BLaER1 (cell line): ENCODE results near the gene B4GALT2.
A peak's percentile ranks its signal among the peaks of the same experiment; 100 is the strongest.

Source experiments
- H3K27ac ChIP-seq: shearing (Covaris generic); formaldehyde crosslinking; 2 replicates; pipeline ENCODE4 v1.8.1; 2022
- H3K27me3 ChIP-seq: shearing (Covaris generic); formaldehyde crosslinking; 2 replicates; pipeline ENCODE4 v1.8.1; 2022
- H3K36me3 ChIP-seq: shearing (Covaris generic); formaldehyde crosslinking; 2 replicates; pipeline ENCODE4 v1.8.1; 2022
- H3K4me1 ChIP-seq: shearing (Covaris generic); formaldehyde crosslinking; 2 replicates; pipeline ENCODE4 v1.8.1; 2022
- H3K4me2 ChIP-seq: shearing (Covaris generic); formaldehyde crosslinking; 2 replicates; pipeline ENCODE4 v1.8.1; 2022
- H3K4me3 ChIP-seq: shearing (Covaris generic); formaldehyde crosslinking; 2 replicates; pipeline ENCODE4 v1.8.1; 2022
- H3K9ac ChIP-seq: shearing (Covaris generic); formaldehyde crosslinking; 2 replicates; pipeline ENCODE4 v1.8.1; 2022
- H3K9me3 ChIP-seq: shearing (Covaris generic); formaldehyde crosslinking; 2 replicates; pipeline ENCODE4 v1.8.1; 2022
- H4K20me1 ChIP-seq: shearing (Covaris generic); formaldehyde crosslinking; 2 replicates; pipeline ENCODE4 v1.8.1; 2022
- Cebpa-rat ChIP-seq: shearing (Covaris generic); IDR thresholded peaks from 2 replicates; pipeline ENCODE4 v1.8.1; 2022

Gene B4GALT2

DNA sequence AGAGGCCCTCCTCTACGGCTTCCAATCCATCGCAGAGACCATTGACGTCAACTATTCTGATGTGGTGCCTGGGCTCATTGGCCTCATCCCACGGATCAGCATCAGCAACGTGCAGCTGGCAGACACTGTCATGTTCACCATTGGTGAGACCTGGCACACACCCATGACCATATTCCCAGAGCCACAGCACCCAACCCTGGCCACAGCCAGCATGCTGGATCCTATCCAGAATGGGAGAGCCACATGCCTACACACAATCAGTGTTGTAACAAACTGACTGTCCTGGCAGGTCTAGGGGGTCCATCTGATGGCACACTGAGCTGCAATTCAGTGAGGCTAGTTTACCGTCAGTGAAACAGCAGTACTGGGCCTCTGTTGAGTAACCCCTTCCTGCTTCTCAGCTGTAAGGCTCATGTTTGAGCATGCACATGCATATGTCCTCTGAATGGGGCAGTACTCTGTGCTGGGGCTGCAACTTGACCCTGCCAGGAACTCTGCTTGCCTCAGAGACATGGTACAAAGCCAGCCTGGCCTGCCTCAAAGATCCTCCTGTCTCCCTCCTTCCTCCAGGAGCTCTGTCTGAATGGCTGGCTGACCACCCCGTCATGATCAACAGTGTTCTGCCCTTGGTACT, 21.5 kb upstream of the B4GALT2 start:
- Histone ChIP-seq H3K4me1 (peaks cover 9% of the 10 kb centered on the region), H3K27ac (no peak overlapping the region), H3K9ac (no peak overlapping the region), H3K9me3 (no peaks in the 10 kb centered on the region), H3K4me3 (no peak overlapping the region), H3K27me3 (no peaks in the 10 kb centered on the region), H4K20me1 (peaks cover 24% of the 10 kb centered on the region), H3K36me3 (peaks cover 66% of the 10 kb centered on the region), H3K4me2 (no peak overlapping the region)
- TF ChIP-seq Cebpa-rat: no peak

- TF ChIP-seq Cebpa-rat: no peak
- Histone ChIP-seq H3K4me1 (no peaks in the 10 kb centered on the region), H3K4me2 (no peak overlapping the region), H3K4me3 (no peak overlapping the region), H3K9ac (no peak overlapping the region), H4K20me1 (peaks cover 13% of the 10 kb centered on the region), H3K27ac (no peak overlapping the region), H3K27me3 (no peaks in the 10 kb centered on the region), H3K9me3 (no peaks in the 10 kb centered on the region), H3K36me3 (peaks cover 77% of the 10 kb centered on the region)
Measured at GRCh38 chr1:43958351-43959255, 20.4 kb upstream of the B4GALT2 start.

DNA sequence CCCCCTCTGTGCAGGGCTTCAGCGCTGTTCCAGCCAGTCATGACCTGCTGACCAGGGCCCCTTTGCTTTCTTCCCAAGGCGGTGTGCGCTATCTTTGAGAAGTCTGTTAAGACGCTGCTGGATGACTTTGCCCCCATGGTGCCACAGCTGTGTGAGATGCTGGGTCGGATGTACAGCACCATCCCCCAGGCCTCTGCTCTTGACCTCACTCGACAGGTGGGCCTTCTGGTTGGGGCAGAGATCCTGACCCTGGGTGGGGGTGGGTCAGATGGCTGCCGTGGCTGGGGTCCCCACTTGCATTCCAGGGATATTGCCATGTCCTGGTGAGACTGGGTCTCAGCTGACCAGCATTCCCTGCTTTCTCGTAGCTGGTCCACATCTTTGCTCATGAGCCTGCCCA, 18.2 kb upstream of the B4GALT2 start:
- peaks cover 88% of the 10 kb centered on the region for H3K36me3 ChIP-seq
- H4K20me1 ChIP-seq: peaks cover 4% of the 10 kb centered on the region; the same call in 1 of the 2 replicates
- no peak for TF ChIP-seq Cebpa-rat
- H3K9ac ChIP-seq: no peak overlapping the region
- no peaks in the 10 kb centered on the region for H3K27me3 ChIP-seq
- no peaks in the 10 kb centered on the region for H3K9me3 ChIP-seq
- no peak overlapping the region for H3K27ac ChIP-seq
- no peak overlapping the region for H3K4me3 ChIP-seq
- H3K4me2 ChIP-seq: no peak overlapping the region
- H3K4me1 ChIP-seq: no peaks in the 10 kb centered on the region

DNA sequence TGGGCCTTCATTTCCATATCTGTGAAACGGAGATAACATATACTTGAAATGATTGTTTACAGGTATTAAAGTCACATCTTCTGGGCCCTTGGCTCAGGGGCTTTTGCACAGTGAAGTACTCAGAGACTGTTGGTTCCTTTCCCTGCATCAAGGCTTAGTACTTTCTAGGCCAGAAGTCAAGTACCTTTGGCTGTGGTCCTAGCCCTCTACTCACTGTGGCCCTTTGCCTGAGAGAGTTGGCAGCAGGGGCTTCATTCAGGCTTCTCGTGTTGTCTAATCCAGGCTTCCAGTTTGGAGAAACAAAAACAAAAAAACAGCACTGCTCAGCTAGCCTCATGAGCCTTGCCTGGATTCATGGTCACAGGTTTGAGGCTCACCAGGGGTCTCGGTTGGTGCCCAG, 17.3 kb upstream of the B4GALT2 start:
- Histone ChIP-seq H3K4me1 (no peaks in the 10 kb centered on the region), H4K20me1 (peaks cover 5% of the 10 kb centered on the region; the same call in 1 of the 2 replicates), H3K4me3 (no peak overlapping the region), H3K27me3 (no peaks in the 10 kb centered on the region), H3K9ac (no peak overlapping the region), H3K27ac (no peak overlapping the region), H3K4me2 (no peak overlapping the region), H3K9me3 (no peaks in the 10 kb centered on the region), H3K36me3 (peaks cover 88% of the 10 kb centered on the region)
- TF ChIP-seq Cebpa-rat: no peak

DNA sequence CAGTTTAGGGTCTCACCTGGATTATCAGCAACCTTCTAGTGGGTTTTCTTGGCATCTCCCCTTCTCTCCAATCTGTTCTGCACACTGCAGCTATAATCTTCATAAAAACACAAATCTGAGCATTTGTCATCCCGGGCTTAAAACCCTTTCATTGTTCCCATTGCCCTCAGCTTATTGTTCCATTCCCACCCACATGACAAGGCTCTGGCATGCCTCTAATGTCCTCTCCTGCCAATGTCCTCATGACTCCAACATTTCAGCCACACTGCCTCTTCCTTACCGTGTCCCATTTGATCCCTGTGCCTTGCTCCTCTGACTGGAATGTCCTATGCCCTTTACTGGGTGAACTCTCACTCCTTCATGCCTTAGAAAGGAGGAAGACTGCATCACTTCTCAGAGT, 16.7 kb upstream of the B4GALT2 start:
- Histone ChIP-seq H4K20me1 (peaks cover 5% of the 10 kb centered on the region; the same call in 1 of the 2 replicates), H3K4me3 (no peak overlapping the region), H3K27ac (no peak overlapping the region), H3K9ac (no peak overlapping the region), H3K4me2 (no peak overlapping the region), H3K9me3 (no peaks in the 10 kb centered on the region), H3K27me3 (no peaks in the 10 kb centered on the region), H3K4me1 (no peaks in the 10 kb centered on the region), H3K36me3 (peaks cover 88% of the 10 kb centered on the region)
- no peak for TF ChIP-seq Cebpa-rat

- Histone ChIP-seq H3K4me3 (no peak overlapping the region), H4K20me1 (peaks cover 5% of the 10 kb centered on the region; the same call in 1 of the 2 replicates), H3K9me3 (no peaks in the 10 kb centered on the region), H3K27me3 (no peaks in the 10 kb centered on the region), H3K9ac (no peak overlapping the region), H3K36me3 (peaks cover 88% of the 10 kb centered on the region), H3K27ac (no peak overlapping the region), H3K4me2 (no peak overlapping the region), H3K4me1 (no peaks in the 10 kb centered on the region)
- TF ChIP-seq Cebpa-rat: no peak
Measured at GRCh38 chr1:43963006-43963405, 16.0 kb upstream of the B4GALT2 start.

- no peak for TF ChIP-seq Cebpa-rat
- Histone ChIP-seq H3K27me3 (no peaks in the 10 kb centered on the region), H3K27ac (no peak overlapping the region), H3K4me2 (no peak overlapping the region), H3K36me3 (peaks cover 80% of the 10 kb centered on the region), H3K9ac (no peak overlapping the region), H3K4me3 (no peak overlapping the region), H3K4me1 (no peaks in the 10 kb centered on the region), H3K9me3 (no peaks in the 10 kb centered on the region), H4K20me1 (peaks cover 5% of the 10 kb centered on the region; the same call in 1 of the 2 replicates)
Measured at GRCh38 chr1:43963890-43964289, 15.1 kb upstream of the B4GALT2 start.

DNA sequence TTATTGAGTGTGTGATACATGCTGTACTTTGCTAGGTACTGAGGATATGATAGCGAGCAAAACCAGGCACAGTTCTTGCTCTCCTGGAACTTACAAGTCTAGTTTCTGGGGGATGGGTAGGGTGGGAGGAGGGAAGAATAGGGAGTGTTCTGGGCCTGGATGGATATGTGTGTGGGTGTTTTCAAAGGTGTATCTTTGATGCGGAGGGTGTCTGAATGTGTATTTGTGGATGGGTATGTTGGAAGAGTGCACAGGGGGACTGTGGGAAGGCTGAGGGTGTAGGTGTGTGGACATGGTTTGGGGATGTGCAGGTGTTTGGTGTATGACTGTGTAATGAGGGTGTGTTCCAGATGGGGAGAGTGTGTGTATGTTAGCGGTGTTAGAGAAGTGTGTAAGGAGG, 13.7 kb upstream of the B4GALT2 start:
- H4K20me1 ChIP-seq: peaks cover 9% of the 10 kb centered on the region; the same call in 1 of the 2 replicates
- H3K27me3 ChIP-seq: no peaks in the 10 kb centered on the region
- H3K4me2 ChIP-seq: no peak overlapping the region
- no peak overlapping the region for H3K4me3 ChIP-seq
- no peaks in the 10 kb centered on the region for H3K9me3 ChIP-seq
- peaks cover 2% of the 10 kb centered on the region for H3K4me1 ChIP-seq
- H3K36me3 ChIP-seq: peaks cover 67% of the 10 kb centered on the region
- H3K9ac ChIP-seq: no peak overlapping the region
- no peak overlapping the region for H3K27ac ChIP-seq
- no peak for TF ChIP-seq Cebpa-rat

DNA sequence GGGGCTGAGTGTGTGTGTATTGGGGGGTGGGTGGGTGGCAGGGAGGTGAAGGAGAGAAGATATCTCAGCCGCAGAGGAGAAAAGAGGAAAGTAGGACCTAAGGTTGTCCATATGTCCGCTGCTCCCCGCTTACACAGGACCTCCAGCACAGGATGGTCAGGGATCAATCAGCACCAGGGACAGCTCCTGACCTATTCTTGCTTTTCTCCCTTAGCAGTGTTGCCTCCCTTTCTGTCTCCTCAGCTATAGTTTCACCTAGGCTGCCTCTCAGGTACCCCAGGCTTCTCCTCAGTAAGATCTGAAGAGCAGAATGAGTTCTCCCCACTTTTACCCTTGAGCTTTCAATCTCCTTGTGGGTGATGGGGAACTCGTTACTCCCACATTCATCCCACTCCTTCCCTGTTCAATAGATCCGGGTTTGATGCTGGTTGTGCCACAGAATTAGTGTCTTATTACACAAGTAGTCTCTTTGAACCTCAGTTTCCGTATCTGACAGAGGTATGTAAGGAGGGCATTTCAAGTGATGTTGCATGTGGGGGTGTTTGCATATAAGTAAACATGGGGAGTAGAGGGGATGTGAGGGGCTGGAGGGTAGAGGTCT, 10.6 kb upstream of the B4GALT2 start:
- Histone ChIP-seq H3K9me3 (no peaks in the 10 kb centered on the region), H3K27ac (no peak overlapping the region), H4K20me1 (peaks cover 19% of the 10 kb centered on the region; the same call in 1 of the 2 replicates), H3K4me1 (peaks cover 12% of the 10 kb centered on the region), H3K36me3 (peaks cover 62% of the 10 kb centered on the region), H3K4me3 (no peak overlapping the region), H3K27me3 (no peaks in the 10 kb centered on the region), H3K4me2 (no peak overlapping the region), H3K9ac (no peak overlapping the region)
- no peak for TF ChIP-seq Cebpa-rat

GRCh38 chr1:43969416-43969745, 9.6 kb upstream of the B4GALT2 start:
- H3K4me2 ChIP-seq: peak overlapping the region; percentile 100
- H3K4me3 ChIP-seq: peak overlapping the region; percentile 94
- no peak overlapping the region for H3K27ac ChIP-seq
- no peaks in the 10 kb centered on the region for H3K9me3 ChIP-seq
- no peak overlapping the region for H3K9ac ChIP-seq
- H3K4me1 ChIP-seq: peaks cover 22% of the 10 kb centered on the region
- H3K36me3 ChIP-seq: peaks cover 57% of the 10 kb centered on the region
- H4K20me1 ChIP-seq: peaks cover 19% of the 10 kb centered on the region; the same call in 1 of the 2 replicates
- H3K27me3 ChIP-seq: no peaks in the 10 kb centered on the region
- TF ChIP-seq Cebpa-rat: no peak
